OCI-LY7 (cell line): ENCODE measurements around the gene RIN3.

Source experiments
- CTCF ChIP-seq: fragments of 200-600 bp; sonication (generic); conservative IDR thresholded peaks from 2 replicates; pipeline ENCODE4 v1.5.1; 2014; ENCODE audit warnings: mild to moderate bottlenecking, antibody characterized with exemption, low read length, moderate library complexity, mixed read lengths
- EZH2phosphoT487 ChIP-seq: fragments of 200-600 bp; sonication (generic); IDR thresholded peaks from 2 replicates; pipeline ENCODE4 v1.6.1; 2018; ENCODE audit warnings: low read depth, borderline replicate concordance, mild to moderate bottlenecking, mixed run types, antibody characterized with exemption, low read length, moderate library complexity, mixed read lengths

- TF ChIP-seq CTCF (no peak), EZH2phosphoT487 (no peak)
Measured at GRCh38 chr14:92579244-92579936, 65.8 kb downstream of the RIN3 start.
